Neural progenitor cell (in vitro differentiated cells): ENCODE data around the gene XPO1. TPM values are rescaled to one million over a fixed set of nuclear protein-coding genes. Genes with fewer than 3 reads are reported as not detected.
"Not testable (repeated sequence)": the region's sequence is repeated elsewhere in the genome, so short reads cannot be mapped to it uniquely, and the experiment has no call there.

Experiments
- DNase-seq: peaks from one replicate; pipeline ENCODE4 v3.0.0-alpha.2; 2016; ENCODE audit warnings: low spot score
- H2AFZ ChIP-seq: fragments of 200-600 bp; sonication (generic); replicated peaks from 2 replicates; pipeline ENCODE4 v1.6.1; 2016; ENCODE audit warnings: antibody characterized with exemption
- H3F3A ChIP-seq: fragments of 200-600 bp; sonication (generic); 2 replicates; pipeline ENCODE4 v1.6.1; 2016; ENCODE audit warnings: antibody characterized with exemption, low read depth
- H3K27ac ChIP-seq: fragments of 200-600 bp; sonication (generic); 2 replicates; pipeline ENCODE4 v1.5.1; 2016; ENCODE audit warnings: mild to moderate bottlenecking
- H3K27me3 ChIP-seq: fragments of 200-600 bp; sonication (generic); 2 replicates; pipeline ENCODE4 v1.6.1; 2016; ENCODE audit warnings: mild to moderate bottlenecking, moderate library complexity
- H3K36me3 ChIP-seq: fragments of 200-600 bp; sonication (generic); 2 replicates; pipeline ENCODE4 v1.5.1; 2016
- H3K4me1 ChIP-seq: fragments of 200-600 bp; sonication (generic); 2 replicates; pipeline ENCODE4 v1.6.1; 2016; ENCODE audit warnings: mixed run types
- H3K4me2 ChIP-seq: fragments of 200-600 bp; sonication (generic); 2 replicates; pipeline ENCODE4 v1.6.1; 2016
- H3K4me3 ChIP-seq: fragments of 200-600 bp; sonication (generic); 2 replicates; pipeline ENCODE4 v1.5.1; 2016
- H3K79me2 ChIP-seq: fragments of 200-600 bp; sonication (generic); 2 replicates; pipeline ENCODE4 v1.6.1; 2016; ENCODE audit warnings: low read depth
- H3K9ac ChIP-seq: fragments of 200-600 bp; sonication (generic); 2 replicates; pipeline ENCODE4 v1.6.1; 2016
- H3K9me3 ChIP-seq: fragments of 200-600 bp; sonication (generic); 2 replicates; pipeline ENCODE4 v1.5.1; 2016; ENCODE audit warnings: low read depth
- H4K20me1 ChIP-seq: fragments of 200-600 bp; sonication (generic); 2 replicates; pipeline ENCODE4 v1.6.1; 2016; ENCODE audit warnings: low read depth
- H3K27ac Mint-ChIP-seq: 3 replicates; pipeline ENCODE4 v1.8.0; 2021; ENCODE audit warnings: mixed read lengths
- H3K27me3 Mint-ChIP-seq: 2 replicates; pipeline ENCODE4 v1.8.0; 2022; ENCODE audit warnings: low read depth, mild to moderate bottlenecking, inconsistent platforms, moderate library complexity, mixed read lengths; ENCODE audit not compliant: insufficient read depth
- H3K36me3 Mint-ChIP-seq: 3 replicates; pipeline ENCODE4 v1.8.0; 2021; ENCODE audit warnings: mixed read lengths
- H3K4me1 Mint-ChIP-seq: 3 replicates; pipeline ENCODE4 v1.8.0; 2021; ENCODE audit warnings: mixed read lengths
- H3K4me3 Mint-ChIP-seq: 3 replicates; pipeline ENCODE4 v1.8.0; 2021; ENCODE audit warnings: mild to moderate bottlenecking, moderate library complexity, mixed read lengths
- H3K9me3 Mint-ChIP-seq: 3 replicates; pipeline ENCODE4 v1.8.0; 2020; ENCODE audit warnings: mixed read lengths
- EZH2 ChIP-seq: fragments of 200-600 bp; sonication (generic); IDR thresholded peaks from 2 replicates; pipeline ENCODE4 v1.6.1; 2017; ENCODE audit warnings: antibody characterized with exemption, mild to moderate bottlenecking, moderate library complexity
- EZH2phosphoT487 ChIP-seq: fragments of 200-600 bp; sonication (generic); IDR thresholded peaks from 2 replicates; pipeline ENCODE4 v1.6.1; 2017; ENCODE audit warnings: antibody characterized with exemption
- total RNA-seq: library from RNA; depleted of rRNA; stranded (reverse); fragments of >200 nt; gene quantifications from 2 replicates; pipeline ENCODE4 v1.2.3, GENCODE V29; 2015; ENCODE audit warnings: low replicate concordance
- TF ChIP-seq, protein P1 (sequence below): fragments of 200-600 bp; sonication (generic); IDR thresholded peaks from 2 replicates; pipeline ENCODE4 v1.5.1; 2017; ENCODE audit warnings: antibody characterized with exemption, mild to moderate bottlenecking

The XPO1 gene
- total RNA-seq, 1 donor from 2014 or later, result 681 TPM

DNA sequence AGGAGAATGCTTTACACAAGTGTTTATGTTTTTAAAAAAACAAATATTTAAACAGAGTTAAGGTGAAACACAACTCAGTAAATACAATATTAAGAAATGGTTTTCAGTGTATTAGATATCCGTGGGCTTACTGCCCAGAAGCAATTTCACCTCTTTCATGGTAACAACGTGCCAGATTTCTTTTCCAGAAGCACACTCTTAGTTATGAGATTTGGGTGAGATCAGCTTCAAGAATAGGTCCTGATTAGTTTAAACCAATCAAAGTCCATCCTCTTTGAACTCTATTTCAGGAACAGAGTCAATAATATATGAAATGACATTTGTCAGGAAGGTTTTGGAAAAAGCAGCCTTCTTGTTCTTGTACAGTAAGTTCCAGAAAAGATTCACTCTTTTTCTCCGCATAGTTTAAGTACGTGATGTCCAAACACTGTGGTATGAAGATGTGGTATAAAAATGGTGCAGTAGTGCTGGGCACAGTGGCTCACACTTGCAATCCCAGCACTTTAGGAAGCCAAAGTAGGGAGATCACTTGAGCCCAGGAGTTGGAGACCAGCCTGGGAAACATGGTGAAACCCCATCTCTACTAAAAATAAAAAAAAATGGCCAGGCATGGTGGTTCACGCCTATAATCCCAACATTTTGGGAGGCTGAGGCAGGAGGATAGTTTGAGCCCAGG is 81.9 kb downstream of the XPO1 start:
- no peak for DNase-seq
- H3K9me3 Mint-ChIP-seq, result peaks cover 8% of the 10 kb centered on the region
- TF ChIP-seq, protein P1, sequence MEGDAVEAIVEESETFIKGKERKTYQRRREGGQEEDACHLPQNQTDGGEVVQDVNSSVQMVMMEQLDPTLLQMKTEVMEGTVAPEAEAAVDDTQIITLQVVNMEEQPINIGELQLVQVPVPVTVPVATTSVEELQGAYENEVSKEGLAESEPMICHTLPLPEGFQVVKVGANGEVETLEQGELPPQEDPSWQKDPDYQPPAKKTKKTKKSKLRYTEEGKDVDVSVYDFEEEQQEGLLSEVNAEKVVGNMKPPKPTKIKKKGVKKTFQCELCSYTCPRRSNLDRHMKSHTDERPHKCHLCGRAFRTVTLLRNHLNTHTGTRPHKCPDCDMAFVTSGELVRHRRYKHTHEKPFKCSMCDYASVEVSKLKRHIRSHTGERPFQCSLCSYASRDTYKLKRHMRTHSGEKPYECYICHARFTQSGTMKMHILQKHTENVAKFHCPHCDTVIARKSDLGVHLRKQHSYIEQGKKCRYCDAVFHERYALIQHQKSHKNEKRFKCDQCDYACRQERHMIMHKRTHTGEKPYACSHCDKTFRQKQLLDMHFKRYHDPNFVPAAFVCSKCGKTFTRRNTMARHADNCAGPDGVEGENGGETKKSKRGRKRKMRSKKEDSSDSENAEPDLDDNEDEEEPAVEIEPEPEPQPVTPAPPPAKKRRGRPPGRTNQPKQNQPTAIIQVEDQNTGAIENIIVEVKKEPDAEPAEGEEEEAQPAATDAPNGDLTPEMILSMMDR, result no peak
- TF ChIP-seq EZH2, result no peak
- TF ChIP-seq EZH2phosphoT487, result no peak
- peaks cover 82% of the 10 kb centered on the region for H4K20me1 ChIP-seq
- H3K27me3 Mint-ChIP-seq, result no peaks in the 10 kb centered on the region
- peaks cover 26% of the 10 kb centered on the region for H3K36me3 Mint-ChIP-seq
- H2AFZ ChIP-seq, result no peak overlapping the region
- no peaks in the 10 kb centered on the region for H3K36me3 ChIP-seq
- no peaks in the 10 kb centered on the region for H3K9me3 ChIP-seq
- no peaks in the 10 kb centered on the region for H3F3A ChIP-seq
- no peak overlapping the region for H3K27ac Mint-ChIP-seq
- H3K4me3 ChIP-seq, result no peak overlapping the region
- peaks cover 99% of the 10 kb centered on the region for H3K79me2 ChIP-seq
- peaks cover 5% of the 10 kb centered on the region for H3K4me1 Mint-ChIP-seq
- H3K4me3 Mint-ChIP-seq, result no peak overlapping the region
- no peak overlapping the region for H3K4me2 ChIP-seq
- H3K27me3 ChIP-seq, result no peaks in the 10 kb centered on the region
- no peak overlapping the region for H3K27ac ChIP-seq
- no peak overlapping the region for H3K9ac ChIP-seq
- no peaks in the 10 kb centered on the region for H3K4me1 ChIP-seq

DNA sequence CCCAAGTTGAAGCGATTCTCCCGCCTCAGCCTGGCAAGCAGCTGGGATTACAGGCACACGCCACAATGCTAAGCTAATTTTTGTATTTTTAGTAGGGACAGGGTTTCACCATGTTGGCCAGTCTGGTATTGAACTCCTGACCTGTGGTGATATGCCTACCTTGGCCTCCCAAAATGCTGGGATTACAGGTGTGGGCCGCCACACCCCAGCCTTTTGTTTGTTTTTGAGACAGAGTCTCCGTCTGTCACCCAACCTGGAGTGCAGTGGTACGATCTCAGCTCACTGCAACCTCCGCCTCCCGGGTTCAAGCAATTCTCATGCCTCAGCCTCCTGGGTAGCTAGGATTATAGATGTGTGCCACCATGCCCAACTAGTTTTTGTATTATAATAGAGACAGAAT is 83.2 kb downstream of the XPO1 start:
- not testable (repeated sequence) for H3F3A ChIP-seq, H3K27ac Mint-ChIP-seq, DNase-seq, H3K9ac ChIP-seq, H3K36me3 ChIP-seq, H3K9me3 ChIP-seq, H3K4me3 ChIP-seq, H3K4me1 ChIP-seq, H3K4me1 Mint-ChIP-seq, H3K4me2 ChIP-seq, H3K4me3 Mint-ChIP-seq, H3K27ac ChIP-seq, H3K27me3 Mint-ChIP-seq, H2AFZ ChIP-seq, H3K27me3 ChIP-seq
- H3K79me2 ChIP-seq, result peaks cover 99% of the 10 kb centered on the region
- peaks cover 70% of the 10 kb centered on the region for H4K20me1 ChIP-seq
- Mint-ChIP-seq H3K36me3 (peaks cover 29% of the 10 kb centered on the region), H3K9me3 (peaks cover 19% of the 10 kb centered on the region)

DNA sequence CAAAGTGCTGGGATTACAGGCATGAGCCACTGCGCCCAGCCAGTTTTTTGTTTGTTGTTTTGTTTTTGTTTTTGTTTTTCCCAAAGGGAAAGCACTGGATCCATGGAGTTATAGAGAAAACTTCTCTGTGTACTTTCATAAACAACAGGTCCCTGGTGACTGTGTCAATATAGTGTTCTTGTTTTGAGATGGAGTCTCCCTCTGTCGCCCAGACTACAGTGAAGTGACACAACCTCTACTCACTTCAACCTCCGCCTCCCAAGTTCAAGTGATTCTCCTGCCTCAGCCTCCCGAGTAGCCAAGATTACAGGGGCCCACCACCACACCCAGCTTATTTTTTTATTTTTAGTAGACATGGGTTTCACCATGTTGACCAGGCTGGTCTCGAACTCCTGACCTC is 83.8 kb downstream of the XPO1 start:
- no peaks in the 10 kb centered on the region for H3K27me3 Mint-ChIP-seq
- Histone ChIP-seq H3K9me3 (no peaks in the 10 kb centered on the region), H3F3A (no peaks in the 10 kb centered on the region), H3K27me3 (no peaks in the 10 kb centered on the region), H4K20me1 (peaks cover 64% of the 10 kb centered on the region), H3K9ac (no peak overlapping the region), H3K79me2 (peaks cover 99% of the 10 kb centered on the region), H3K36me3 (no peaks in the 10 kb centered on the region), H3K4me1 (no peaks in the 10 kb centered on the region), H2AFZ (no peak overlapping the region), H3K4me2 (no peak overlapping the region), H3K27ac (no peak overlapping the region), H3K4me3 (no peak overlapping the region)
- no peak overlapping the region for H3K4me3 Mint-ChIP-seq
- peaks cover 31% of the 10 kb centered on the region for H3K36me3 Mint-ChIP-seq
- no peak overlapping the region for H3K27ac Mint-ChIP-seq
- TF ChIP-seq EZH2 (no peak), EZH2phosphoT487 (no peak)
- TF ChIP-seq, protein P1, result no peak
- H3K4me1 Mint-ChIP-seq, result peaks cover 5% of the 10 kb centered on the region
- no peak for DNase-seq
- H3K9me3 Mint-ChIP-seq, result peaks cover 21% of the 10 kb centered on the region

DNA sequence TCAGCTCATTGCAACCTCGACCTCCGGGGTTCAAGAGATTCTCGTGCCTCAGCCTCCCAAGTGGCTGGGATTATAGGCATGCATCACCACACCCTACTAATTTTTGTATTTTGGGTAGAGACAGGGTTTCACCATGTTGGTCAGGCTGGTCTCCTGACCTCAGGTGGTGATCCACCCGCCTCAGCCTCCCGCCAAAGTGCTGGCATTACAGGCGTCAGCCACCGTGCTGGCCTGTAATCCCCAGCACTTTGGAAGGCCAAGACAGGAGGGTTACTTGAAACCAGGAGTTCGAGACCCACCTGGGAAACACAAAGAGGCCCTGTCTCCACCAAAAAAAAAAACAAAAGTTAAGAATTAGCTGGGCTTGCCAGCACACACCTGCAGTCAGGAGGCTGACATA is 85.8 kb downstream of the XPO1 start:
- no peak overlapping the region for H3K4me3 ChIP-seq
- Mint-ChIP-seq H3K36me3 (peaks cover 42% of the 10 kb centered on the region), H3K4me3 (no peak overlapping the region), H3K27me3 (no peaks in the 10 kb centered on the region), H3K27ac (no peak overlapping the region), H3K9me3 (peaks cover 24% of the 10 kb centered on the region), H3K4me1 (no peaks in the 10 kb centered on the region)
- no peak overlapping the region for H2AFZ ChIP-seq
- H3K4me2 ChIP-seq, result no peak overlapping the region
- no peaks in the 10 kb centered on the region for H3K36me3 ChIP-seq
- DNase-seq, result no peak
- TF ChIP-seq EZH2phosphoT487 (no peak), EZH2 (no peak)
- peaks cover 51% of the 10 kb centered on the region for H4K20me1 ChIP-seq
- no peaks in the 10 kb centered on the region for H3F3A ChIP-seq
- no peaks in the 10 kb centered on the region for H3K4me1 ChIP-seq
- no peak overlapping the region for H3K9ac ChIP-seq
- H3K27me3 ChIP-seq, result no peaks in the 10 kb centered on the region
- no peaks in the 10 kb centered on the region for H3K9me3 ChIP-seq
- peaks cover 99% of the 10 kb centered on the region for H3K79me2 ChIP-seq
- H3K27ac ChIP-seq, result no peak overlapping the region
